Choroid plexus epithelial cell (primary cell): ENCODE data around the gene ERCC6L.

Experiments
- DNase-seq: peaks from one replicate; pipeline ENCODE4 v3.0.0-alpha.2; 2010; ENCODE audit warnings: low read depth
- H3K4me3 ChIP-seq: 2 replicates; pipeline ENCODE4 v1.5.1; 2011; ENCODE audit warnings: low read depth, mild to moderate bottlenecking, control low read depth, low read length, moderate library complexity
- CTCF ChIP-seq: conservative IDR thresholded peaks from 2 replicates; pipeline ENCODE4 v1.5.1; 2011; ENCODE audit warnings: low read depth, mild to moderate bottlenecking, control low read depth, inconsistent platforms, low read length, moderate library complexity

The ERCC6L gene

GRCh38 chrX:72253686-72254085 is 14.9 kb upstream of the ERCC6L start:
- no peak for DNase-seq
- TF ChIP-seq CTCF: no peak
- no peak overlapping the region for H3K4me3 ChIP-seq

GRCh38 chrX:72247206-72247942 is 8.5 kb upstream of the ERCC6L start:
- TF ChIP-seq CTCF: no peak
- no peak overlapping the region for H3K4me3 ChIP-seq
- peak; percentile 67 for DNase-seq

DNA sequence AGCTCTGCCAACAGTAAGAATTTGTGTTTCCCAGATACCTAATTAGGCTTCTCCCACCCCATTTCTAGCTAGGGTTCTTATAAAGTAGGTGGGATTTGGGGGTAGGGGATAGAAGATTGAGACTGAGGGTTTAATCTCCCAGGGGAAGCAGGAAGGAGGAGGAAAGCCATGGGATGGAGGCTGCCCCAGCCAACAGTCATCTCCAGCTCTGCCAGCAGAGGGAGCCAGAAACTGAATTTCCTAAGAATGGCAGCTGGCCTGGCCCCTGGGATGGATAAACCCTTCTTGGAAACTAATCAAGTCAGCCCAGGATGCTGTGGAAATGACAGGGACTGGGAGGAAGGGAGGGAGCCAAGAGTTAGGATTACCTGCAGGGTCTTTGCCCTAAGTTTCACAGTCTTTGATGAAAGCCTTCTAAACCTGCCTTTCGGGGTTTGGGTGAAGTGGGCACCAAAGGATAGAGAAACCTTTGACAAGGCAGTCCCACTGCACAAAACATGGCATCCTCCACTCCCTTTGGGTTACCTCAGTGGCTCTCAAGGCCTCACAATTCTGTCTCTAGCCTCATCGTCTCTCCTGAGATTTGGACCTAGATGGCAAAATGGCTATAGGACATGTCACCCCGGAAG is 6.7 kb upstream of the ERCC6L start:
- H3K4me3 ChIP-seq: no peak overlapping the region
- DNase-seq: peak; percentile 69
- peak; percentile 80 for TF ChIP-seq CTCF

- TF ChIP-seq CTCF: no peak
- no peak overlapping the region for H3K4me3 ChIP-seq
- peak; percentile 61 for DNase-seq
These were observed 4.6 kb upstream of the ERCC6L start for GRCh38 chrX:72243472-72243871.

DNA sequence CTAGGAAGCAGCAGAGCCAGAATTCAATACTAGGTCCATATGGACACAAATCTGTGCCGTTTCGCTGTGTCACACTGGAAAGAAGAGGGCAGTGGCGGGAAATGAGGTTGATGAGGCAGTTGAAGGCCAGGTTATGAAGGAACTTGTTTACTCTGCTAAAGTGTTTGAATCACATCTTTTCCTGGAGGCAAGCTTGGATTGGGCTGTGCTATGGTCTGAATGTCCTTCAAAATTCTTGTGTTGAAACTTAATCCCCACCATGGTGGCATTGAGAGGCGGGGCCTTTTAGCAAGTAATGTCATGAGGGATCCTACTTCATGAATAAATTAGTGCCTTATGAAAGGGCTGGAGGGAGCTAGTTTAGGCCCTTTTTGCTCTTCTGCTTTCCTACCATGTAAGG is 2.1 kb upstream of the ERCC6L start:
- DNase-seq: no peak
- TF ChIP-seq CTCF: no peak
- no peak overlapping the region for H3K4me3 ChIP-seq

GRCh38 chrX:72238183-72238582 is 644 bp downstream of the ERCC6L start:
- no peak for DNase-seq
- TF ChIP-seq CTCF: no peak
- no peak overlapping the region for H3K4me3 ChIP-seq

DNA sequence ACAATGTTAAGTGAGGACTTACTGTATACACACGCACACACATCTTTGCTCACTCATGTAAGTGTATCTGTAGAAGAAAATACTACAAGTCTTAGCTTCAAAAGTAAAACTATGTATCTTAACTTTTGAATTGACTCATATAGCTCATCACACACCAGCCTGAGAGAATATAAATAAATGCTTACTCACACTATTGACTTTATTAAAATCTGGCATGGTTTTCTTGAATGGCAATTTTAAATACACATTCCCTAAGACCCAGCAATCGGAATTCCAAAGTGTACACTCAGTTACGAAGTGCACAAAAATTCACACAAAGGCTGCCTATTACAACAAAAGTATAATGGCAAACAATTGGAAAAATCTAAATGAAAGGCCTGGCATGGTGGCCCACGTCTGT is 2.0 kb downstream of the ERCC6L start:
- no peak overlapping the region for H3K4me3 ChIP-seq
- no peak for TF ChIP-seq CTCF
- no peak for DNase-seq
